GM12878 (cell line): ENCODE results near the gene TNRC6B. TPM values are rescaled to one million over a fixed set of nuclear protein-coding genes. Genes with fewer than 3 reads are reported as not detected.

Experiments used
- ATAC-seq: fragments of 200-7000 bp; cut with Tn5 transposase; 3 replicates; pipeline ENCODE4 v1.9.1; 2020; ENCODE audit warnings: mild to moderate bottlenecking, moderate library complexity
- BruUV-seq: library from RNA; stranded (reverse); fragments of 400-500 nt; replicated peaks from 2 replicates; lab custom pipeline; 2021; lab: Mats Ljungman, UMichigan
- CTCF ChIA-PET: fragments of 300-600 bp; sonication (Branson Sonifier 250); formaldehyde crosslinking; extraction: SDS; loops from one replicate; lab custom pipeline; 2021; ENCODE audit warnings: inconsistent platforms; lab: Yijun Ruan, JAX
- POLR2A ChIA-PET: fragments of 350-600 bp; formaldehyde crosslinking; extraction: SDS; loops from one replicate; lab custom pipeline; 2021; ENCODE audit warnings: inconsistent platforms; lab: Charles Lee
- RAD21 ChIA-PET: fragments of 300-600 bp; sonication (Branson Sonifier 250); formaldehyde crosslinking; loops from one replicate; lab custom pipeline; 2023; ENCODE audit warnings: antibody characterized with exemption; ENCODE audit not compliant: unreplicated experiment; lab: Charles Lee
- SMC1A ChIA-PET: fragments of 300-600 bp; sonication (Branson Sonifier 250); formaldehyde crosslinking; loops from one replicate; lab custom pipeline; 2023; ENCODE audit not compliant: unreplicated experiment, uncharacterized antibody; lab: Charles Lee
- DNase-seq: peaks from one replicate; pipeline ENCODE4 v3.0.0-alpha.2; 2011; ENCODE audit warnings: low read depth, low spot score
- FAIRE-seq: peaks from 3 replicates; lab custom pipeline; 2011; peaks lifted over from hg19 to GRCh38; lab: Jason Lieb, UNC
- H2AFZ ChIP-seq: 2 replicates; pipeline ENCODE4 v1.6.0; 2011; ENCODE audit warnings: low read depth, low read length, control low read depth; ENCODE audit not compliant: control insufficient read depth
- H3K27ac ChIP-seq: 2 replicates; pipeline ENCODE4 v1.5.1; 2011; ENCODE audit warnings: control low read depth; ENCODE audit not compliant: control insufficient read depth, insufficient read depth
- H3K27me3 ChIP-seq, 2 experiments: replicated peaks in 1 of 2; 2 replicates each; pipeline versions ENCODE4 v1.6.0 to v1.6.1; 2011; ENCODE audit warnings: low read length in 1 of 2; ENCODE audit not compliant: control insufficient read depth in 2 of 2, insufficient read depth in 2 of 2
- H3K36me3 ChIP-seq, 2 experiments: 2 replicates each; pipeline ENCODE4 v1.5.1; 2011; ENCODE audit warnings: low read length in 1 of 2; ENCODE audit not compliant: control insufficient read depth in 2 of 2, insufficient read depth in 2 of 2
- H3K4me1 ChIP-seq: 2 replicates; pipeline ENCODE4 v1.6.1; 2011; ENCODE audit warnings: mild to moderate bottlenecking, low read length, moderate library complexity, mixed read lengths; ENCODE audit not compliant: control insufficient read depth, insufficient read depth
- H3K4me2 ChIP-seq: 2 replicates; pipeline ENCODE4 v1.6.0; 2011; ENCODE audit warnings: control low read depth; ENCODE audit not compliant: control insufficient read depth, insufficient read depth
- H3K4me3 ChIP-seq: fragments of 200-600 bp; sonication (generic); 2 replicates; pipeline ENCODE4 v1.5.1; 2016
- H3K79me2 ChIP-seq: 2 replicates; pipeline ENCODE4 v1.6.0; 2011; ENCODE audit warnings: low read length; ENCODE audit not compliant: control insufficient read depth, insufficient read depth
- H3K9ac ChIP-seq: 2 replicates; pipeline ENCODE4 v1.8.0; 2011; ENCODE audit warnings: low read length, control low read depth, mixed read lengths; ENCODE audit not compliant: control insufficient read depth, insufficient read depth
- H3K9me3 ChIP-seq: replicated peaks from 3 replicates; pipeline ENCODE4 v1.5.1; 2011; ENCODE audit warnings: mild to moderate bottlenecking, low read length; ENCODE audit not compliant: control insufficient read depth, insufficient read depth
- H4K20me1 ChIP-seq: 2 replicates; pipeline ENCODE4 v1.6.0; 2011; ENCODE audit not compliant: control insufficient read depth, insufficient read depth
- ATF7 ChIP-seq: fragments of 450-650 bp; IDR thresholded peaks from 2 replicates; pipeline ENCODE4 v1.6.1; 2016; ENCODE audit warnings: low read depth, mild to moderate bottlenecking
- BHLHE40 ChIP-seq, 2 experiments: fragments of 450-650 bp in 1 of 2; IDR thresholded peaks; 2 replicates each; pipeline ENCODE4 v1.6.1; 2011 to 2017; ENCODE audit warnings: low read depth in 2 of 2, borderline replicate concordance in 1 of 2, improper control_type of control experiment in 1 of 2, low read length in 1 of 2, mild to moderate bottlenecking in 1 of 2
- CREB1 ChIP-seq: IDR thresholded peaks from 2 replicates; pipeline ENCODE4 v1.6.1; 2012; ENCODE audit warnings: low read depth, mild to moderate bottlenecking, inconsistent platforms
- CREM ChIP-seq: IDR thresholded peaks from 2 replicates; pipeline ENCODE4 v1.6.1; 2014; ENCODE audit warnings: antibody characterized with exemption, low read depth
- E4F1 ChIP-seq: fragments of 450-650 bp; IDR thresholded peaks from 2 replicates; pipeline ENCODE4 v1.6.1; 2018; ENCODE audit warnings: borderline replicate concordance, mild to moderate bottlenecking; ENCODE audit not compliant: partially characterized antibody
- EP300 ChIP-seq, 2 experiments: fragments of 150-350 bp in 1 of 2; IDR thresholded peaks; 2 replicates each; pipeline ENCODE4 v1.6.1; 2011 to 2012; ENCODE audit warnings: low read depth in 2 of 2, low read length in 2 of 2, borderline replicate concordance in 1 of 2, improper control_type of control experiment in 1 of 2, inconsistent platforms in 1 of 2; ENCODE audit not compliant: control insufficient read depth in 1 of 2
- HDAC6 ChIP-seq: fragments of 200-600 bp; sonication (generic); IDR thresholded peaks from one replicate; pipeline ENCODE4 v1.8.0; 2017; ENCODE audit warnings: antibody characterized with exemption; ENCODE audit not compliant: unreplicated experiment
- IKZF2 ChIP-seq, 2 experiments: fragments of 450-650 bp; IDR thresholded peaks; 2 replicates each; pipeline ENCODE4 v1.6.1; 2017; ENCODE audit warnings: mild to moderate bottlenecking in 2 of 2, moderate library complexity in 2 of 2
- IRF4 ChIP-seq: IDR thresholded peaks from 2 replicates; pipeline ENCODE4 v1.6.1; 2011; ENCODE audit warnings: low read depth, low read length
- JUNB ChIP-seq: IDR thresholded peaks from 2 replicates; pipeline ENCODE4 v1.6.1; 2016; ENCODE audit warnings: antibody characterized with exemption, mild to moderate bottlenecking
- KDM1A ChIP-seq: fragments of 200-600 bp; sonication (generic); IDR thresholded peaks from 2 replicates; pipeline ENCODE4 v1.6.1; 2016; ENCODE audit warnings: borderline replicate concordance
- PBX3 ChIP-seq: IDR thresholded peaks from 2 replicates; pipeline ENCODE4 v1.6.1; 2011; ENCODE audit warnings: mild to moderate bottlenecking, low read depth, low read length, moderate library complexity; ENCODE audit not compliant: insufficient replicate concordance
- POLR2AphosphoS5 ChIP-seq: IDR thresholded peaks from 2 replicates; pipeline ENCODE4 v1.6.1; 2011; ENCODE audit warnings: mild to moderate bottlenecking, low read length, inconsistent platforms
- RAD21 ChIP-seq: IDR thresholded peaks from 2 replicates; pipeline ENCODE4 v1.6.1; 2011; ENCODE audit warnings: mild to moderate bottlenecking, low read depth, low read length, moderate library complexity; ENCODE audit not compliant: insufficient read depth
- RUNX3 ChIP-seq: IDR thresholded peaks from 2 replicates; pipeline ENCODE4 v1.6.1; 2012; ENCODE audit warnings: low read length, inconsistent platforms
- STAT3 ChIP-seq: IDR thresholded peaks from 2 replicates; pipeline ENCODE4 v1.6.1; 2011; ENCODE audit warnings: low read depth, low read length, improper control_type of control experiment
- TBL1XR1 ChIP-seq: IDR thresholded peaks from 2 replicates; pipeline ENCODE4 v1.6.1; 2012; ENCODE audit warnings: low read depth, low read length, improper control_type of control experiment
- YBX1 ChIP-seq: fragments of 450-650 bp; IDR thresholded peaks from 2 replicates; pipeline ENCODE4 v1.6.1; 2016; ENCODE audit warnings: antibody characterized with exemption
- ZNF384 ChIP-seq: IDR thresholded peaks from 2 replicates; pipeline ENCODE4 v1.6.1; 2012; ENCODE audit warnings: low read depth, mild to moderate bottlenecking, low read length, improper control_type of control experiment, borderline replicate concordance
- WGBS: methylation state at CpG from one replicate; pipeline ENCODE4 v1.1.6; 2016; ENCODE audit warnings: low lambda C conversion rate; ENCODE audit not compliant: insufficient replicate concordance, insufficient coverage; ENCODE audit errors: missing lambda C conversion rate; 5-methylcytosine and 5-hydroxymethylcytosine counted together
- in situ Hi-C: fragments of 300-500 bp; cut with MboI; formaldehyde crosslinking; loops from 9 replicates; pipeline ENCODE4 v1.14.3; 2018; ENCODE audit warnings: mixed read lengths
- intact Hi-C: fragments of 100-400 bp; cut with micrococcal nuclease; formaldehyde crosslinking; loops from one replicate; pipeline ENCODE4 v1.14.2; 2022; ENCODE audit not compliant: unreplicated experiment
- polyA plus RNA-seq, 11 experiments: library from polyadenylated mRNA; depleted of rRNA in 4 of 11; unstranded in 6 of 11; stranded (reverse) in 5 of 11; fragments of >200 nt; fragmentation: Nextera tagmentation in 4 of 11; fragmentation: Illumina TruSeq in 1 of 11; extraction: Ambion mirVana in 4 of 11; extraction: Trizol in 1 of 11; gene quantifications; 1 replicate in 1 of 11; 2 replicates in 10 of 11; pipeline versions ENCODE4 v1.2.1 to v1.2.3, GENCODE V29; 2011 to 2016; ENCODE audit warnings: inconsistent platforms in 2 of 11, missing spikeins in 2 of 11, low read depth in 1 of 11
- total RNA-seq, 4 experiments: library from RNA; depleted of rRNA in 3 of 4; stranded (reverse); fragments of >200 nt in 3 of 4; fragmentation: Illumina TruSeq in 1 of 4; extraction: Trizol in 1 of 4; gene quantifications; 2 replicates each; pipeline versions ENCODE4 v1.2.1 to v1.2.3, GENCODE V29; 2013 to 2021
- TF ChIP-seq, protein P1 (sequence below): fragments of 450-650 bp; conservative IDR thresholded peaks from 2 replicates; pipeline ENCODE4 v1.6.1; 2017; ENCODE audit warnings: mild to moderate bottlenecking, moderate library complexity

Gene TNRC6B
- total and polyA plus RNA-seq, 10 of the 15 experiments (the other 5 are each of a cell fraction or from before 2014, with no cell fraction given), result 3.6 to 32.8 (median 16.4) TPM

DNA sequence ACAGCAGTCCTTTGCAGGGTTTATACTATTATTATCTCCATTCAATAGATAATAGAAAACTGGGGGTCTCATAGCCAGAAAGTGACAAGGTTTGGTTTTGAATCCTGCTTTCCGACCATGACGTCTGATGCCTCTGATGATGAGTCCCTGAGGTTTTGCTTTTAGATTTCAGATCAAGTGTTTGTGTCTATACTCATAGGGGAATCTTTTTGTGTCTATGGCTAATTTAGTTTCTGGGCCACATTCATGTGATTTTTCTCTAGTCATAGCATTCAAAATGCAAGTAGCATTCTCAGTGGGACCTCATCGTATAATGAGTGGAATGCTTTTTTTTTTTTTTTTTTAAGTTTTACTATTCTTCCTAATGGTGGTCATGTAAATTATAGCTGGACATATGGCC is 72.9 kb downstream of the TNRC6B start:
- H4K20me1 ChIP-seq, result no peaks in the 10 kb centered on the region
- 0 out of 2 replicates have a peak, but pooled peaks cover 4% of the 10 kb centered on the region for H3K4me1 ChIP-seq
- H3K27ac ChIP-seq, result no peak overlapping the region
- no peak overlapping the region for H2AFZ ChIP-seq
- no TSS peak for BruUV-seq
- no peak overlapping the region for H3K4me3 ChIP-seq
- ATAC-seq (peak; percentile 93), FAIRE-seq (peak; percentile 18), DNase-seq (peak; percentile 19)
- POLR2A ChIA-PET, result interaction anchor here (0.6 kb wide), 2 partner anchors 218 to 1419 kb away, joined by 3 read pairs; no protein-coding TSS in a partner anchor
- H3K9ac ChIP-seq, result no peak overlapping the region
- intact Hi-C loops (no loop called here), in situ Hi-C loops (no loop called here)
- H3K36me3 ChIP-seq, result peaks cover 5 to 8% of the 10 kb centered on the region in 2 experiments
- RAD21 ChIA-PET, result interaction anchor here (0.6 to 2.1 kb wide), 6 partner anchors 12 to 280 kb away, joined by 3 to 6 read pairs (median 4); partner anchors contain the start of gene TNRC6B
- H3K9me3 ChIP-seq, result no peaks in the 10 kb centered on the region
- H3K4me2 ChIP-seq, result no peak overlapping the region; the same call in 1 of the 2 replicates
- CTCF ChIA-PET, result no interaction called here
- SMC1A ChIA-PET, result interaction anchor here (0.6 to 1.5 kb wide), 4 partner anchors 13 to 142 kb away, joined by 3 to 4 read pairs (median 3); no protein-coding TSS in a partner anchor
- H3K27me3 ChIP-seq, result no peaks in the 10 kb centered on the region
- 7% methylated on average over 3 of the region's 3 CpGs for WGBS
- peaks cover 1% of the 10 kb centered on the region; the same call in 1 of the 2 replicates for H3K79me2 ChIP-seq
- peak; percentile 84 for TF ChIP-seq ZNF384
- TF ChIP-seq RAD21, result no peak
- peak; percentile 65 for TF ChIP-seq CREM
- no peak for TF ChIP-seq E4F1
- TF ChIP-seq PBX3, result no peak
- TF ChIP-seq BHLHE40 (IDR thresholded peaks at IDR 0.05; ENCODE audit: borderline replicate concordance in 1 of 2, low read depth in 2 of 2, low read length in 1 of 2), result 0 out of 4 replicates have a peak, but pooled peaks of 1 of the 2 experiments have one; percentile 9
- TF ChIP-seq JUNB, result peak; percentile 88
- peak; percentile 58 for TF ChIP-seq RUNX3
- no peak for TF ChIP-seq POLR2AphosphoS5
- TF ChIP-seq YBX1, result no peak
- peak; percentile 20 to 31; a peak in 1 of 4 replicates for TF ChIP-seq IKZF2 (IDR thresholded peaks at IDR 0.05)
- TF ChIP-seq EP300 (IDR thresholded peaks at IDR 0.05; ENCODE audit: borderline replicate concordance in 1 of 2, control insufficient read depth in 1 of 2, low read depth in 2 of 2, low read length in 2 of 2), result peak; percentile 31 to 62; a peak in 2 of 4 replicates
- peak; percentile 68; the same call in 1 of the 2 replicates for TF ChIP-seq IRF4
- no peak for TF ChIP-seq STAT3
- TF ChIP-seq KDM1A, result no peak
- no peak for TF ChIP-seq HDAC6
- TF ChIP-seq, protein P1, sequence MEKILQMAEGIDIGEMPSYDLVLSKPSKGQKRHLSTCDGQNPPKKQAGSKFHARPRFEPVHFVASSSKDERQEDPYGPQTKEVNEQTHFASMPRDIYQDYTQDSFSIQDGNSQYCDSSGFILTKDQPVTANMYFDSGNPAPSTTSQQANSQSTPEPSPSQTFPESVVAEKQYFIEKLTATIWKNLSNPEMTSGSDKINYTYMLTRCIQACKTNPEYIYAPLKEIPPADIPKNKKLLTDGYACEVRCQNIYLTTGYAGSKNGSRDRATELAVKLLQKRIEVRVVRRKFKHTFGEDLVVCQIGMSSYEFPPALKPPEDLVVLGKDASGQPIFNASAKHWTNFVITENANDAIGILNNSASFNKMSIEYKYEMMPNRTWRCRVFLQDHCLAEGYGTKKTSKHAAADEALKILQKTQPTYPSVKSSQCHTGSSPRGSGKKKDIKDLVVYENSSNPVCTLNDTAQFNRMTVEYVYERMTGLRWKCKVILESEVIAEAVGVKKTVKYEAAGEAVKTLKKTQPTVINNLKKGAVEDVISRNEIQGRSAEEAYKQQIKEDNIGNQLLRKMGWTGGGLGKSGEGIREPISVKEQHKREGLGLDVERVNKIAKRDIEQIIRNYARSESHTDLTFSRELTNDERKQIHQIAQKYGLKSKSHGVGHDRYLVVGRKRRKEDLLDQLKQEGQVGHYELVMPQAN, result no peak
- peak; percentile 75 for TF ChIP-seq ATF7
- TF ChIP-seq CREB1, result peak; percentile 72; the same call in 1 of the 2 replicates
- TF ChIP-seq TBL1XR1, result no peak
